ENCODE data around the gene PODNL1.

Gene PODNL1, protein sequence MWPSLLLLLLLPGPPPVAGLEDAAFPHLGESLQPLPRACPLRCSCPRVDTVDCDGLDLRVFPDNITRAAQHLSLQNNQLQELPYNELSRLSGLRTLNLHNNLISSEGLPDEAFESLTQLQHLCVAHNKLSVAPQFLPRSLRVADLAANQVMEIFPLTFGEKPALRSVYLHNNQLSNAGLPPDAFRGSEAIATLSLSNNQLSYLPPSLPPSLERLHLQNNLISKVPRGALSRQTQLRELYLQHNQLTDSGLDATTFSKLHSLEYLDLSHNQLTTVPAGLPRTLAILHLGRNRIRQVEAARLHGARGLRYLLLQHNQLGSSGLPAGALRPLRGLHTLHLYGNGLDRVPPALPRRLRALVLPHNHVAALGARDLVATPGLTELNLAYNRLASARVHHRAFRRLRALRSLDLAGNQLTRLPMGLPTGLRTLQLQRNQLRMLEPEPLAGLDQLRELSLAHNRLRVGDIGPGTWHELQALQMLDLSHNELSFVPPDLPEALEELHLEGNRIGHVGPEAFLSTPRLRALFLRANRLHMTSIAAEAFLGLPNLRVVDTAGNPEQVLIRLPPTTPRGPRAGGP

DNA sequence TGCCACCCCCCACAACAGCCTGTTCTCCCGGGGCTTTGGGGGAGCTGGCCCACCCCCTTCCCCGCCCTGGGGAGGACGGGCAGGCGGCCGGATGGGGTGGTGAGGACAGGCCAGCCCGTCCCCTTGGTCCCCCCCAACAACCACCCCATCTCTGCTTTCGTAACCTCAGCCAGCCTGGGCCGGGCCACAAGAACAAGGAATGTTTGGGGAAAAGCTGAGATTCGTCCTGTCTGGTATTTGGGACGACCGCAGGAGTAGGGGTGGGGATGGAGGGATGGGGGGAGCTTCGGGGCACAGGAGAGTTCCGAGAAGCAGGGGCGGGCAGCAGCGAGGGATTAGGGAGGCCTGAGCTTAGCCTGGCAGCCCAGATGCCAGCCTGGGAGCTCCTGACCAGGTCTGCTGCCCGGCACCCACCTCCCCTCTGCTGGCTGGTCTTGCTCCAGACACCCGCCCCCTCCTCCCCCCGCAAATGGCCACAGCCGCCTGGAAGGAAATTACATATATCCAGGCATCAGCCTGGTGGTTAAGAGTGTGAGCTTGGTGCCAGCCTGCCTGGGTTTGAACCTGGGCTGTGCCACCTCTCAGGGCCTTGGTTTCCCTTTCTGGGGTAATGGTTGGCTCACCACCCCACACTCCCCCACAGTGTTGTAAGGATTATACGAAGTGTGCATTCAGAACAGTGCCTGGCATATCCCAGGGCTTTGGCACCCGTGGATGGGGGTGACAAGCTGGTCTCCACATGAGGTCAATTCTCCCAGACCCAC is at the start of gene PODNL1:
Gene PODNL1, minus strand, starts transcription at position 117 of the 764 bp plus-strand sequence. CDS start 236 bp downstream, outside the sequence.
- no peak for TF ChIP-seq CTCF (IDR thresholded peaks at IDR 0.05; ENCODE audit: extremely low read depth, missing control alignments)
- DNase-seq (ENCODE audit: low spot score) = no peak

DNA sequence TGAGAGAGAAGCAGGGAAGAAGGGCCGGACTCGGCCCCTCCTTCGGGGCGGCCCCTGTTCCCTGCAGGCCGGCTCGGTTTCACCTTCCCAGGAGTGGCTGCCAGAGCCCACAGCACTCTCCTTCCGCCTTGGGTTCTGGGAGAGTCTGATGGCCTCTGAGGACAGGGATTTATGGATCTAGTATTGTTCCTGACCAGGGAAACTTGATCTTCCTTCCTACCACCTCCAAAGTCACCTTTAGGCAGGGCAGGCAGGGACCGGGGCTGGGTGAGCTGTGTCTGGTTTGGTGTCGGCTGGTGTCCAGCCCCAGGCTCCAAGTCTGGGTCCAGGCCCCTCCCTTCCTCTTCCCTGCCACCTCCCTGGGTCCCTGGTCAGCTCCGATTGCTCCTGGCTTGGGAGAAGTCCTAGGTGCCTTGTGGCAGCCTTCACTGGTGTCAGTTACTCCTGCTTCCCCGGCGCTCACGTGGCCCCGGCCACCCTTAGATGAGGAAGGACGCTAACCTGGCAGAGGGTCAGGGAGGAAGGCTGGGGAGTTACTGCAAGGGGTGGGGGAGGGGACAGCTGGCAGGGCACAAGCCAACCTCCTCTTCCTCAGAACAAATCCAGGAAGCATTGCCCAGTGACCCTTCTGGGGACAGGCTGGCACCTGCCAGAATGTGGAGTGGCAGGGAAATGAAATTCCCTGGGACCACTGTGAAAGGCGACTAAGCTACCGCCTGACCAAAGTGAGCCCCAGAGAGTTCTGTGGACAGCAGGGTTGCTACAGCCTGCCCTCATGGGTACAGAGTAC is 49.1 kb upstream of the PODNL1 start:
- DNase-seq (ENCODE audit: low spot score) = no peak

DNA sequence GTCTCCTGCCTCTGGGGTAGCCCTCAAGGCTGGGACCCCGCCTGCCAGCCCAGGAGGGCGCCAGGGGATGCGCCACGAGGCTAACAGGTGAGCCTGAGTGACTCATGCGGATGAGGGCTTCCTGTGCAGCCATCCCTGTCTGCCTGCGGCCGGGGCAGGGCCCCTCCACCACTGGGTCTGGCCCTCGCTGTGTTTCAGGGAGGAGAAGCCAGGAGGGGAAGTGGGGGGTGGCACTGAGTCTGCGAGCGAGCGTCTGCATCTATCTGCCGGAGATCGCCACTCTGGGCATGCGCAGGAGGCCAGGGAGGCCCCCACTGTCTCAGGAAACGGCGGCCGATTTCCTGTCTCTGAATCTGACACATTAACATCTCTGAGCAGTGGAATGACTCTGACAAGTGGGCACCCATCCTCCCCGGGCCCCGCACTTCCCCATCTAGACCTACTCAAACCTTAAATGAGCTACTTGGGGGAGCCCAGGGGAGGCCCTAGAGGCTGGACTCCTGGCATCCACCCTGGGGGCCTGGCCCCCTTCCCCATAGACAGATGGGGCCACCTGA is 48.2 kb upstream of the PODNL1 start:
- no peak for TF ChIP-seq CTCF (IDR thresholded peaks at IDR 0.05; ENCODE audit: extremely low read depth, missing control alignments)
- DNase-seq (ENCODE audit: low spot score) = peak; percentile 99

More for the DNA sequence above, 49.1 kb upstream of the PODNL1 start:
- TF ChIP-seq CTCF (IDR thresholded peaks at IDR 0.05; ENCODE audit: extremely low read depth, missing control alignments) = no peak

GRCh38 chr19:13985771-13986347 is 47.6 kb upstream of the PODNL1 start:
- TF ChIP-seq CTCF (IDR thresholded peaks at IDR 0.05; ENCODE audit: extremely low read depth, missing control alignments) = no peak
- DNase-seq (ENCODE audit: low spot score) = no peak

- DNase-seq (ENCODE audit: low spot score) = no peak
- TF ChIP-seq CTCF (IDR thresholded peaks at IDR 0.05; ENCODE audit: extremely low read depth, missing control alignments) = no peak
Observed at GRCh38 chr19:13984875-13985741, 46.9 kb upstream of the PODNL1 start.

DNA sequence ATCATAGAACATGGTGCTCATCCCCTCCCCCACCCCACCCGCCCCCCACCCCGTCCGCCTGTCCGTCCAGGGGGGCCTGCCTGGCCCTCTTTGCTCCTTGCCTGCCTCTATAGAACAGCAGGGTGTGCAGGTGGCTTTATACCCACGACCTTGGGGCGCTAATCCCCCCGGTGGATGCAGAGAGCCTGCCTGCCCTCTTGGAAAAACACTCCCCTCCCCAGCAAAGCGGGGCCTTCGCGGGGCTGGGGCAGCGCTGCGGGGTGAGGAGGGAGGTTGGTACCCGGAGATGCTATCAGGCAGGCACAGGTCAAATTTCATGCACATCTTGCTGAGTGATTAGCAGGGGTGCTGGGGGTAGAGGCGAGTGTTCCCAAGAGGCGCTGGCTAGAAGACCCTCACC is 46.0 kb upstream of the PODNL1 start:
- DNase-seq (ENCODE audit: low spot score) = no peak
- TF ChIP-seq CTCF (IDR thresholded peaks at IDR 0.05; ENCODE audit: extremely low read depth, missing control alignments) = no peak
